Thoracic aorta (tissue), 2 donors: Measurements from ENCODE around the gene SLC34A1. TPM values are rescaled to one million over a fixed set of nuclear protein-coding genes. Genes with fewer than 3 reads are reported as not detected.

ENCODE experiments used
- ATAC-seq: fragments of 150-250 bp; one replicate; pipeline ENCODE4 v1.8.0; 2017; ENCODE audit warnings: low read depth; ENCODE audit not compliant: insufficient number of reproducible peaks, low FRiP score
- DNase-seq: peaks from one replicate; pipeline ENCODE4 v3.0.0-alpha.2; 2020; ENCODE audit warnings: low spot score
- H3K27ac ChIP-seq, 2 donors: fragments of 200-600 bp; sonication (generic); 1 replicate in 1 of 2; 2 replicates in 1 of 2; pipeline ENCODE4 v1.5.1; 2016; ENCODE audit warnings: mild to moderate bottlenecking in 2 of 2, moderate library complexity in 2 of 2
- H3K27me3 ChIP-seq: fragments of 200-600 bp; sonication (generic); replicated peaks from 2 replicates; pipeline ENCODE4 v1.6.0; 2016; ENCODE audit warnings: mild to moderate bottlenecking; ENCODE audit not compliant: insufficient read depth
- H3K36me3 ChIP-seq: fragments of 200-600 bp; sonication (generic); one replicate; pipeline ENCODE4 v1.5.1; 2016
- H3K4me1 ChIP-seq, 2 donors: fragments of 200-600 bp; sonication (generic); 1 replicate in 1 of 2; 2 replicates in 1 of 2; pipeline versions ENCODE4 v1.5.1 to v1.6.0; 2016; ENCODE audit warnings: low read depth in 2 of 2, mild to moderate bottlenecking in 1 of 2; ENCODE audit not compliant: control insufficient read depth in 1 of 2
- H3K4me3 ChIP-seq: fragments of 200-600 bp; sonication (generic); 2 replicates; pipeline ENCODE4 v1.5.1; 2016; ENCODE audit warnings: mild to moderate bottlenecking
- H3K9me3 ChIP-seq: fragments of 200-600 bp; sonication (generic); 2 replicates; pipeline ENCODE4 v1.5.1; 2016
- CTCF ChIP-seq: fragments of 200-600 bp; sonication (generic); IDR thresholded peaks from one replicate; pipeline ENCODE4 v1.5.1; 2019; ENCODE audit warnings: antibody characterized with exemption
- total RNA-seq, 2 donors: library from RNA; depleted of rRNA; stranded (reverse); fragments of >200 nt; gene quantifications; one replicate each; pipeline versions ENCODE4 v1.1.0 to v1.2.3, GENCODE V29; 2016

The SLC34A1 gene
- total RNA-seq, 2 donors from 2014 or later, result not detected

- ATAC-seq (peak; percentile 42), DNase-seq (no peak)
- peak; percentile 98 for TF ChIP-seq CTCF
- H3K27ac ChIP-seq, result no peak overlapping the region
- no peaks in the 10 kb centered on the region for H3K4me1 ChIP-seq
- H3K4me3 ChIP-seq, result no peak overlapping the region
- no peaks in the 10 kb centered on the region for H3K36me3 ChIP-seq
- no peaks in the 10 kb centered on the region for H3K27me3 ChIP-seq
- no peaks in the 10 kb centered on the region for H3K9me3 ChIP-seq
These were observed 6.4 kb downstream of the SLC34A1 start for GRCh38 chr5:177390363-177391300.

GRCh38 chr5:177392765-177393164, 8.5 kb downstream of the SLC34A1 start:
- ATAC-seq, result no peak
- H3K27me3 ChIP-seq, result no peaks in the 10 kb centered on the region
- DNase-seq, result no peak

GRCh38 chr5:177393206-177393765, 9.1 kb downstream of the SLC34A1 start:
- TF ChIP-seq CTCF, result no peak
- H3K9me3 ChIP-seq, result no peaks in the 10 kb centered on the region
- H3K36me3 ChIP-seq, result no peaks in the 10 kb centered on the region
- no peak overlapping the region for H3K4me3 ChIP-seq
- ATAC-seq (no peak), DNase-seq (no peak)
- no peaks in the 10 kb centered on the region for H3K27me3 ChIP-seq
- no peak overlapping the region for H3K27ac ChIP-seq
- no peaks in the 10 kb centered on the region for H3K4me1 ChIP-seq

More at GRCh38 chr5:177392765-177393164, 8.5 kb downstream of the SLC34A1 start:
- H3K4me3 ChIP-seq, result no peak overlapping the region
- H3K9me3 ChIP-seq, result no peaks in the 10 kb centered on the region
- no peak overlapping the region for H3K27ac ChIP-seq
- no peak for TF ChIP-seq CTCF
- no peaks in the 10 kb centered on the region for H3K36me3 ChIP-seq
- no peaks in the 10 kb centered on the region for H3K4me1 ChIP-seq

GRCh38 chr5:177393990-177394389, 9.8 kb downstream of the SLC34A1 start:
- no peaks in the 10 kb centered on the region for H3K27me3 ChIP-seq
- H3K4me3 ChIP-seq, result no peak overlapping the region
- no peaks in the 10 kb centered on the region for H3K4me1 ChIP-seq
- no peaks in the 10 kb centered on the region for H3K36me3 ChIP-seq
- no peak overlapping the region for H3K27ac ChIP-seq
- DNase-seq (no peak), ATAC-seq (no peak)
- H3K9me3 ChIP-seq, result no peaks in the 10 kb centered on the region
- no peak for TF ChIP-seq CTCF

- Histone ChIP-seq H3K27me3 (peaks cover 18% of the 10 kb centered on the region), H3K4me3 (no peak overlapping the region), H3K4me1 (peaks cover 0 to 11% of the 10 kb centered on the region in 2 donors), H3K27ac (no peak overlapping the region), H3K36me3 (no peaks in the 10 kb centered on the region), H3K9me3 (no peaks in the 10 kb centered on the region)
- DNase-seq (no peak), ATAC-seq (no peak)
- TF ChIP-seq CTCF, result no peak
These were observed 11.8 kb downstream of the SLC34A1 start for GRCh38 chr5:177396078-177396477.
